SU-DHL-6 (cell line): Measurements from ENCODE around the gene SRL.

Experiments
- EZH2phosphoT487 ChIP-seq: fragments of 200-600 bp; sonication (generic), shearing (Covaris generic); conservative IDR thresholded peaks from 2 replicates; pipeline ENCODE4 v1.6.1; 2018; ENCODE audit warnings: mild to moderate bottlenecking, antibody characterized with exemption, low read length, moderate library complexity, mixed read lengths
- TF ChIP-seq, protein P1 (sequence below): fragments of 200-600 bp; sonication (generic); IDR thresholded peaks from one replicate; pipeline ENCODE4 v1.5.1; 2017; ENCODE audit warnings: antibody characterized with exemption, mild to moderate bottlenecking, low read length, moderate library complexity; ENCODE audit not compliant: insufficient read depth, poor library complexity, severe bottlenecking

DNA sequence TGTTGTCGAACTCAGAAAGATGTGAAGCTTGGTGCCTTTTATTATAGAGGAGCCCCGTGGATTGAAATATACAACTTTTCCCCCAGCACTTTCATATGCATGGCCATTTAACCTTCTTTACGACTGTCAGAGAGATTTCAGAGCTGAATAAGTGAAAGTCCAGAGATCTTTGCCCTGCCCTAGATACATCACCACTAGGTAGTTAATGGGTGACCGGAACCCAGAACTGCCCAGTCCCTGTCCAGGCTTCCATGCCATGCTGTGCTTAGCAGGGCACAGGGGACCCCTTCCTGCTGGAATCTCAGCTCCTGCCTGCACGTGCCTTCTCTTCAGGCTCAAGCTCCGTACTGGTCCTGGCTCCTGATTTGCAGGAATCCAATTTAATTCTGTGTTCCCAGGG lies 32.2 kb downstream of the SRL start:
- TF ChIP-seq, protein P1, sequence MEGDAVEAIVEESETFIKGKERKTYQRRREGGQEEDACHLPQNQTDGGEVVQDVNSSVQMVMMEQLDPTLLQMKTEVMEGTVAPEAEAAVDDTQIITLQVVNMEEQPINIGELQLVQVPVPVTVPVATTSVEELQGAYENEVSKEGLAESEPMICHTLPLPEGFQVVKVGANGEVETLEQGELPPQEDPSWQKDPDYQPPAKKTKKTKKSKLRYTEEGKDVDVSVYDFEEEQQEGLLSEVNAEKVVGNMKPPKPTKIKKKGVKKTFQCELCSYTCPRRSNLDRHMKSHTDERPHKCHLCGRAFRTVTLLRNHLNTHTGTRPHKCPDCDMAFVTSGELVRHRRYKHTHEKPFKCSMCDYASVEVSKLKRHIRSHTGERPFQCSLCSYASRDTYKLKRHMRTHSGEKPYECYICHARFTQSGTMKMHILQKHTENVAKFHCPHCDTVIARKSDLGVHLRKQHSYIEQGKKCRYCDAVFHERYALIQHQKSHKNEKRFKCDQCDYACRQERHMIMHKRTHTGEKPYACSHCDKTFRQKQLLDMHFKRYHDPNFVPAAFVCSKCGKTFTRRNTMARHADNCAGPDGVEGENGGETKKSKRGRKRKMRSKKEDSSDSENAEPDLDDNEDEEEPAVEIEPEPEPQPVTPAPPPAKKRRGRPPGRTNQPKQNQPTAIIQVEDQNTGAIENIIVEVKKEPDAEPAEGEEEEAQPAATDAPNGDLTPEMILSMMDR: no peak
- no peak for TF ChIP-seq EZH2phosphoT487
